ENCODE measurements around the gene RGS14. TPM values are rescaled to one million over a fixed set of nuclear protein-coding genes. Genes with fewer than 3 reads are reported as not detected.

The RGS14 gene
- total RNA-seq (ENCODE audit: low replicate concordance) = 1.8 and 2.3 TPM in 2 replicates

GRCh38 chr5:177357459-177358351, at the start of gene RGS14:
Gene RGS14, plus strand, starts transcription at chr5:177357924. Its CDS starts 101 bp downstream, at chr5:177358025.

GRCh38 chr5:177311723-177312648, 45.7 kb upstream of the RGS14 start, which contains the start of gene MXD3:
Gene MXD3, minus strand, starts transcription at chr5:177311898. Its CDS starts 68 bp downstream, at chr5:177311830.

GRCh38 chr5:177351392-177352329, 6.1 kb upstream of the RGS14 start, which contains the start of gene LMAN2:
Gene LMAN2, minus strand, starts transcription at chr5:177351668. Its CDS starts 21 bp downstream, at chr5:177351647.

GRCh38 chr5:177384134-177384533, 26.4 kb downstream of the RGS14 start, which contains the start of gene SLC34A1:
Gene SLC34A1, plus strand, starts transcription at chr5:177384434. Its CDS starts 1,308 bp downstream, at chr5:177385742.

GRCh38 chr5:177399997-177400868, 42.5 kb downstream of the RGS14 start, which contains the start of gene PFN3:
Gene PFN3, minus strand, starts transcription at chr5:177400661. Its CDS starts 85 bp downstream, at chr5:177400576.

GRCh38 chr5:177409043-177409801, 51.5 kb downstream of the RGS14 start, which contains the start of gene F12:
Gene F12, minus strand, starts transcription at chr5:177409564. Its CDS starts 37 bp downstream, at chr5:177409527.

Other genes starting within 250 kb of the RGS14 start
- 13.8 and 25.9 TPM in 2 replicates for gene NSD1, start 224.2 kb upstream of the RGS14 start, total RNA-seq (ENCODE audit: low replicate concordance)
- 25.0 and 33.0 TPM in 2 replicates for gene RAB24, start 54.2 kb upstream of the RGS14 start, total RNA-seq (ENCODE audit: low replicate concordance)
- gene PRELID1, start 54.1 kb upstream of the RGS14 start, total RNA-seq (ENCODE audit: low replicate concordance) = 50.7 and 125 TPM in 2 replicates
- gene MXD3, start 46.0 kb upstream of the RGS14 start, total RNA-seq (ENCODE audit: low replicate concordance) = 0.23 and 5.3 TPM in 2 replicates
- gene LMAN2, start 6.3 kb upstream of the RGS14 start, total RNA-seq (ENCODE audit: low replicate concordance) = 415 and 1,275 TPM in 2 replicates
- not detected in 2 replicates for gene SLC34A1, start 26.5 kb downstream of the RGS14 start, total RNA-seq (ENCODE audit: low replicate concordance)
- gene PFN3, start 42.7 kb downstream of the RGS14 start, total RNA-seq (ENCODE audit: low replicate concordance) = not detected in 2 replicates
- 0.12 and 0.90 TPM in 2 replicates for gene F12, start 51.6 kb downstream of the RGS14 start, total RNA-seq (ENCODE audit: low replicate concordance)
- gene GRK6, start 68.8 kb downstream of the RGS14 start, total RNA-seq (ENCODE audit: low replicate concordance) = 18.3 and 18.8 TPM in 2 replicates
- 2.0 and 6.4 TPM in 2 replicates for gene PRR7, start 88.9 kb downstream of the RGS14 start, total RNA-seq (ENCODE audit: low replicate concordance)
- 150 and 201 TPM in 2 replicates for gene DBN1, start 115.7 kb downstream of the RGS14 start, total RNA-seq (ENCODE audit: low replicate concordance)
- 25.5 and 147 TPM in 2 replicates for gene PDLIM7, start 139.7 kb downstream of the RGS14 start, total RNA-seq (ENCODE audit: low replicate concordance)
- 0.90 and 0.94 TPM in 2 replicates for gene DOK3, start 151.9 kb downstream of the RGS14 start, total RNA-seq (ENCODE audit: low replicate concordance)
- gene DDX41, start 159.0 kb downstream of the RGS14 start, total RNA-seq (ENCODE audit: low replicate concordance) = 138 and 249 TPM in 2 replicates
- gene FAM193B, start 196.6 kb downstream of the RGS14 start, total RNA-seq (ENCODE audit: low replicate concordance) = 18.0 and 21.5 TPM in 2 replicates
- gene TMED9, start 234.3 kb downstream of the RGS14 start, total RNA-seq (ENCODE audit: low replicate concordance) = 146 and 251 TPM in 2 replicates
- 29.0 and 45.6 TPM in 2 replicates for gene B4GALT7, start 242.2 kb downstream of the RGS14 start, total RNA-seq (ENCODE audit: low replicate concordance)